ENCODE data around the gene C19orf85. TPM values are rescaled to one million over a fixed set of nuclear protein-coding genes. Genes with fewer than 3 reads are reported as not detected.

The C19orf85 gene
- total and polyA plus RNA-seq, 2 experiments from 2014 or later, result 1.7 to 3.4 TPM

DNA sequence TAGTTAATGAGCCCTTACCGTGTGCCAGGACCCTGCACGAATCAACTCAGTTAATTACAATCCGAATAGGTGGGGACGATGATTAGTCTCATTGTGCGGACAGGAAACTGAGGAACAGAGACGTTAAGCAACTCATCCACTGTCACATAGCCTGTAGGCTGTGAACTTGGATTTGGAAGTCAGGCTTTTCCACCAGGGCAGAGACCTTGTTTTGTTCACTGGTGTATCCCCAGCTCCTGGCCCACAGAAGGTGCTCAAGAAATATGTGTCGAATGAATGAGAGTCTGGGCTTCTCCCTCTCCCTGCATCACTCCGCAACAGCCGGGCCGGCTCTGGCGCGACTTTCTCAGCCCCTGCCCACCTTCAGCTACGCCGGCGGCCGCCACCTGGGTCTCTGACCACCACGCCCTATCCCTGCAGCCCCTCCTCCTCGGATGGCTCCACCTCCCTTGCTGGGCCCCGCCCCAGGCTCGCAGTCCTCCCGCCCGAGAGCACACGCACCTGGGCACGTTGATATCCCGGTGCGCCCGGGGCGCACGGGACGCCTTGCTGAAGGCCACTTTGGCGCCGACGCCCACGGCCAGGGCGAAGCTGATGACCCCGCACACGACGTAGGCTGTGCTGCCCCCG lies 22.7 kb downstream of the C19orf85 start:
- Histone ChIP-seq H3K27me3 (ENCODE audit: insufficient read depth) (peaks cover 85% of the 10 kb centered on the region), H3K4me3 (peak overlapping the region; percentile 67), H3K27ac (ENCODE audit: low read depth) (no peak overlapping the region), H3K9me2 (ENCODE audit: insufficient read depth) (no peaks in the 10 kb centered on the region), H3K79me2 (replicated peaks; ENCODE audit: insufficient read depth) (no peaks in the 10 kb centered on the region), H2AFZ (peak overlapping the region; percentile 84), H3K4me2 (peak overlapping the region; percentile 87), H3K36me3 (ENCODE audit: insufficient read depth) (no peaks in the 10 kb centered on the region), H4K20me1 (replicated peaks; ENCODE audit: insufficient read depth) (no peaks in the 10 kb centered on the region), H3F3A (replicated peaks; ENCODE audit: low read depth) (peaks cover 9% of the 10 kb centered on the region), H3K4me1 (ENCODE audit: insufficient read depth) (peaks cover 12% of the 10 kb centered on the region; the same call in 1 of the 2 replicates)
- Mint-ChIP-seq H3K9me3 (no peaks in the 10 kb centered on the region; the same call in none of the 3 replicates), H3K4me1 (peaks cover 25% of the 10 kb centered on the region), H3K36me3 (ENCODE audit: low read depth) (no peaks in the 10 kb centered on the region; the same call in 2 of the 3 replicates), H3K27ac (no peak overlapping the region), H3K4me3 (peak overlapping the region; percentile 73), H3K27me3 (ENCODE audit: insufficient read depth, low read depth, poor library complexity) (peaks cover 82% of the 10 kb centered on the region)
- ATAC-seq (peak; percentile 67), DNase-seq (ENCODE audit: low spot score) (peak; percentile 87)
- peak; percentile 76 for TF ChIP-seq EZH2 (IDR thresholded peaks at IDR 0.05; ENCODE audit: low read depth, unreplicated experiment)
- TF ChIP-seq, protein P1, sequence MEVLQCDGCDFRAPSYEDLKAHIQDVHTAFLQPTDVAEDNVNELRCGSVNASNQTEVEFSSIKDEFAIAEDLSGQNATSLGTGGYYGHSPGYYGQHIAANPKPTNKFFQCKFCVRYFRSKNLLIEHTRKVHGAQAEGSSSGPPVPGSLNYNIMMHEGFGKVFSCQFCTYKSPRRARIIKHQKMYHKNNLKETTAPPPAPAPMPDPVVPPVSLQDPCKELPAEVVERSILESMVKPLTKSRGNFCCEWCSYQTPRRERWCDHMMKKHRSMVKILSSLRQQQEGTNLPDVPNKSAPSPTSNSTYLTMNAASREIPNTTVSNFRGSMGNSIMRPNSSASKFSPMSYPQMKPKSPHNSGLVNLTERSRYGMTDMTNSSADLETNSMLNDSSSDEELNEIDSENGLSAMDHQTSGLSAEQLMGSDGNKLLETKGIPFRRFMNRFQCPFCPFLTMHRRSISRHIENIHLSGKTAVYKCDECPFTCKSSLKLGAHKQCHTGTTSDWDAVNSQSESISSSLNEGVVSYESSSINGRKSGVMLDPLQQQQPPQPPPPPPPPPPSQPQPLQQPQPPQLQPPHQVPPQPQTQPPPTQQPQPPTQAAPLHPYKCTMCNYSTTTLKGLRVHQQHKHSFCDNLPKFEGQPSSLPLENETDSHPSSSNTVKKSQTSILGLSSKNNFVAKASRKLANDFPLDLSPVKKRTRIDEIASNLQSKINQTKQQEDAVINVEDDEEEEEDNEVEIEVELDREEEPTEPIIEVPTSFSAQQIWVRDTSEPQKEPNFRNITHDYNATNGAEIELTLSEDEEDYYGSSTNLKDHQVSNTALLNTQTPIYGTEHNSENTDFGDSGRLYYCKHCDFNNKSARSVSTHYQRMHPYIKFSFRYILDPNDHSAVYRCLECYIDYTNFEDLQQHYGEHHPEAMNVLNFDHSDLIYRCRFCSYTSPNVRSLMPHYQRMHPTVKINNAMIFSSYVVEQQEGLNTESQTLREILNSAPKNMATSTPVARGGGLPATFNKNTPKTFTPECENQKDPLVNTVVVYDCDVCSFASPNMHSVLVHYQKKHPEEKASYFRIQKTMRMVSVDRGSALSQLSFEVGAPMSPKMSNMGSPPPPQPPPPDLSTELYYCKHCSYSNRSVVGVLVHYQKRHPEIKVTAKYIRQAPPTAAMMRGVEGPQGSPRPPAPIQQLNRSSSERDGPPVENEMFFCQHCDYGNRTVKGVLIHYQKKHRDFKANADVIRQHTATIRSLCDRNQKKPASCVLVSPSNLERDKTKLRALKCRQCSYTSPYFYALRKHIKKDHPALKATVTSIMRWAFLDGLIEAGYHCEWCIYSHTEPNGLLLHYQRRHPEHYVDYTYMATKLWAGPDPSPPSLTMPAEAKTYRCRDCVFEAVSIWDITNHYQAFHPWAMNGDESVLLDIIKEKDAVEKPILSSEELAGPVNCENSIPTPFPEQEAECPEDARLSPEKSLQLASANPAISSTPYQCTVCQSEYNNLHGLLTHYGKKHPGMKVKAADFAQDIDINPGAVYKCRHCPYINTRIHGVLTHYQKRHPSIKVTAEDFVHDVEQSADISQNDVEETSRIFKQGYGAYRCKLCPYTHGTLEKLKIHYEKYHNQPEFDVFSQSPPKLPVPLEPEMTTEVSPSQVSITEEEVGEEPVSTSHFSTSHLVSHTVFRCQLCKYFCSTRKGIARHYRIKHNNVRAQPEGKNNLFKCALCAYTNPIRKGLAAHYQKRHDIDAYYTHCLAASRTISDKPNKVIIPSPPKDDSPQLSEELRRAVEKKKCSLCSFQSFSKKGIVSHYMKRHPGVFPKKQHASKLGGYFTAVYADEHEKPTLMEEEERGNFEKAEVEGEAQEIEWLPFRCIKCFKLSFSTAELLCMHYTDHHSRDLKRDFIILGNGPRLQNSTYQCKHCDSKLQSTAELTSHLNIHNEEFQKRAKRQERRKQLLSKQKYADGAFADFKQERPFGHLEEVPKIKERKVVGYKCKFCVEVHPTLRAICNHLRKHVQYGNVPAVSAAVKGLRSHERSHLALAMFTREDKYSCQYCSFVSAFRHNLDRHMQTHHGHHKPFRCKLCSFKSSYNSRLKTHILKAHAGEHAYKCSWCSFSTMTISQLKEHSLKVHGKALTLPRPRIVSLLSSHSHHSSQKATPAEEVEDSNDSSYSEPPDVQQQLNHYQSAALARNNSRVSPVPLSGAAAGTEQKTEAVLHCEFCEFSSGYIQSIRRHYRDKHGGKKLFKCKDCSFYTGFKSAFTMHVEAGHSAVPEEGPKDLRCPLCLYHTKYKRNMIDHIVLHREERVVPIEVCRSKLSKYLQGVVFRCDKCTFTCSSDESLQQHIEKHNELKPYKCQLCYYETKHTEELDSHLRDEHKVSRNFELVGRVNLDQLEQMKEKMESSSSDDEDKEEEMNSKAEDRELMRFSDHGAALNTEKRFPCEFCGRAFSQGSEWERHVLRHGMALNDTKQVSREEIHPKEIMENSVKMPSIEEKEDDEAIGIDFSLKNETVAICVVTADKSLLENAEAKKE (CRISPR knock-in tag; IDR thresholded peaks at IDR 0.05), result no peak
- no peak for TF ChIP-seq CREB1 (CRISPR knock-in tag; IDR thresholded peaks at IDR 0.05; ENCODE audit: low read depth)
- 0 out of 2 replicates have a peak, but pooled peaks have one; percentile 21 for TF ChIP-seq POLR2AphosphoS5 (IDR thresholded peaks at IDR 0.05; ENCODE audit: low read depth)

DNA sequence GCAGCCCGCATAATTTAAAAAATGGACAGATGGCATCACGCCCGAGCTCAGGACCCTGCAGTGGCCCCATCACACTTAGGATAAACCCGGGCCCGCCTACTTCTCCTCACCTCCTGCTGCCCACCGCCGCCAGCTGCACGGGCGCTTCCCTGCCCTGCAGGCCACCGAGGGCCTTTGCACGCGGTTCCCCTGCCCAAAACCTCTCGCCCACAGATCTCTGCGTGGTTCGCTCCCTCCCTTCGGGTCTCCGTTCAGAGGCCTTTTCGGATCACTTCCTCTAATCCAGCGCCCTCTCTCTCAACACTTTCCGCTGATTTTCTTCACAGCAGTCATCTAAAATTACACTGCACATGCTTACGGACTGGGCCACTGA lies 23.2 kb downstream of the C19orf85 start:
- peaks cover 25% of the 10 kb centered on the region for H3K4me1 Mint-ChIP-seq
- TF ChIP-seq STAT1 (IDR thresholded peaks at IDR 0.05; ENCODE audit: unreplicated experiment), result no peak
- no peak for TF ChIP-seq ZNF331 (CRISPR knock-in tag; IDR thresholded peaks at IDR 0.05; ENCODE audit: low read depth)
- TF ChIP-seq EZH2 (IDR thresholded peaks at IDR 0.05; ENCODE audit: low read depth, unreplicated experiment), result no peak
- TF ChIP-seq, protein P2, sequence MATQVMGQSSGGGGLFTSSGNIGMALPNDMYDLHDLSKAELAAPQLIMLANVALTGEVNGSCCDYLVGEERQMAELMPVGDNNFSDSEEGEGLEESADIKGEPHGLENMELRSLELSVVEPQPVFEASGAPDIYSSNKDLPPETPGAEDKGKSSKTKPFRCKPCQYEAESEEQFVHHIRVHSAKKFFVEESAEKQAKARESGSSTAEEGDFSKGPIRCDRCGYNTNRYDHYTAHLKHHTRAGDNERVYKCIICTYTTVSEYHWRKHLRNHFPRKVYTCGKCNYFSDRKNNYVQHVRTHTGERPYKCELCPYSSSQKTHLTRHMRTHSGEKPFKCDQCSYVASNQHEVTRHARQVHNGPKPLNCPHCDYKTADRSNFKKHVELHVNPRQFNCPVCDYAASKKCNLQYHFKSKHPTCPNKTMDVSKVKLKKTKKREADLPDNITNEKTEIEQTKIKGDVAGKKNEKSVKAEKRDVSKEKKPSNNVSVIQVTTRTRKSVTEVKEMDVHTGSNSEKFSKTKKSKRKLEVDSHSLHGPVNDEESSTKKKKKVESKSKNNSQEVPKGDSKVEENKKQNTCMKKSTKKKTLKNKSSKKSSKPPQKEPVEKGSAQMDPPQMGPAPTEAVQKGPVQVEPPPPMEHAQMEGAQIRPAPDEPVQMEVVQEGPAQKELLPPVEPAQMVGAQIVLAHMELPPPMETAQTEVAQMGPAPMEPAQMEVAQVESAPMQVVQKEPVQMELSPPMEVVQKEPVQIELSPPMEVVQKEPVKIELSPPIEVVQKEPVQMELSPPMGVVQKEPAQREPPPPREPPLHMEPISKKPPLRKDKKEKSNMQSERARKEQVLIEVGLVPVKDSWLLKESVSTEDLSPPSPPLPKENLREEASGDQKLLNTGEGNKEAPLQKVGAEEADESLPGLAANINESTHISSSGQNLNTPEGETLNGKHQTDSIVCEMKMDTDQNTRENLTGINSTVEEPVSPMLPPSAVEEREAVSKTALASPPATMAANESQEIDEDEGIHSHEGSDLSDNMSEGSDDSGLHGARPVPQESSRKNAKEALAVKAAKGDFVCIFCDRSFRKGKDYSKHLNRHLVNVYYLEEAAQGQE (IDR thresholded peaks at IDR 0.05; ENCODE audit: unreplicated experiment), result no peak
- TF ChIP-seq, protein P3, sequence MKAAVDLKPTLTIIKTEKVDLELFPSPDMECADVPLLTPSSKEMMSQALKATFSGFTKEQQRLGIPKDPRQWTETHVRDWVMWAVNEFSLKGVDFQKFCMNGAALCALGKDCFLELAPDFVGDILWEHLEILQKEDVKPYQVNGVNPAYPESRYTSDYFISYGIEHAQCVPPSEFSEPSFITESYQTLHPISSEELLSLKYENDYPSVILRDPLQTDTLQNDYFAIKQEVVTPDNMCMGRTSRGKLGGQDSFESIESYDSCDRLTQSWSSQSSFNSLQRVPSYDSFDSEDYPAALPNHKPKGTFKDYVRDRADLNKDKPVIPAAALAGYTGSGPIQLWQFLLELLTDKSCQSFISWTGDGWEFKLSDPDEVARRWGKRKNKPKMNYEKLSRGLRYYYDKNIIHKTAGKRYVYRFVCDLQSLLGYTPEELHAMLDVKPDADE (IDR thresholded peaks at IDR 0.05), result no peak

More for the DNA sequence above, 23.2 kb downstream of the C19orf85 start:
- H3K4me1 ChIP-seq (ENCODE audit: insufficient read depth), result peaks cover 12% of the 10 kb centered on the region; the same call in 1 of the 2 replicates
- Mint-ChIP-seq H3K4me3 (peak overlapping the region; percentile 73), H3K9me3 (no peaks in the 10 kb centered on the region; the same call in none of the 3 replicates), H3K36me3 (ENCODE audit: low read depth) (no peaks in the 10 kb centered on the region; the same call in 2 of the 3 replicates), H3K27me3 (ENCODE audit: insufficient read depth, low read depth, poor library complexity) (peaks cover 82% of the 10 kb centered on the region), H3K27ac (no peak overlapping the region)
- DNase-seq (ENCODE audit: low spot score) (peak; percentile 54), ATAC-seq (peak; percentile 20)
- peak overlapping the region; percentile 84 for H2AFZ ChIP-seq
- peaks cover 9% of the 10 kb centered on the region for H3F3A ChIP-seq (replicated peaks; ENCODE audit: low read depth)
- H4K20me1 ChIP-seq (replicated peaks; ENCODE audit: insufficient read depth), result no peaks in the 10 kb centered on the region
- H3K9me2 ChIP-seq (ENCODE audit: insufficient read depth), result no peaks in the 10 kb centered on the region
- no peaks in the 10 kb centered on the region for H3K36me3 ChIP-seq (ENCODE audit: insufficient read depth)
- no peaks in the 10 kb centered on the region for H3K79me2 ChIP-seq (replicated peaks; ENCODE audit: insufficient read depth)
- H3K27me3 ChIP-seq (ENCODE audit: insufficient read depth), result peaks cover 80% of the 10 kb centered on the region
- peak overlapping the region; percentile 87 for H3K4me2 ChIP-seq
- H3K27ac ChIP-seq (ENCODE audit: low read depth), result no peak overlapping the region
- peak overlapping the region; percentile 67 for H3K4me3 ChIP-seq
